ENCODE data around the gene KRTAP29-1. TPM values are rescaled to one million over a fixed set of nuclear protein-coding genes. Genes with fewer than 3 reads are reported as not detected.
"Not testable (repeated sequence)": the region's sequence is repeated elsewhere in the genome, so short reads cannot be mapped to it uniquely, and the experiment has no call there.

Gene KRTAP29-1
- total RNA-seq, 1 experiment from 2014 or later, result not detected

DNA sequence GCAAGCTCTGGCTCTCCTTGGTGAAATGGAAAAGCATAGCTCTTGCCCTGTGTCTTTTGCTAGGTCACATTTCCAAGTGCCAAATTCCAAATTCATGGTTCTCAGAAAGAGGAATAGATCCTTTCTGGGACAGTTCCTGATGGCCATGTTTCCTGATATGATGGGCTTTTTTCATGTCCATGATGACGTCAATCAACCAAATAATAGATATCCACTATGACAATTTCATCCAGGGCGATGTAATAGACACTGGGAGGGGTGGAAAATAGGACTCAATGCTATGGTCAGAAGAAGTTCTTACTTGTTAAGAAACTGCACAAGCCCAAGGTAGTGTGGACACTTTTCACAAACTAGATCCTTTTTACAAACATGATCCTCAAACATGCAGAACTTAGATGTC, 48.5 kb upstream of the KRTAP29-1 start:
- no peak overlapping the region for H3K18ac ChIP-seq (ENCODE audit: insufficient read length, low read depth, low read length)
- TF ChIP-seq, protein P1, sequence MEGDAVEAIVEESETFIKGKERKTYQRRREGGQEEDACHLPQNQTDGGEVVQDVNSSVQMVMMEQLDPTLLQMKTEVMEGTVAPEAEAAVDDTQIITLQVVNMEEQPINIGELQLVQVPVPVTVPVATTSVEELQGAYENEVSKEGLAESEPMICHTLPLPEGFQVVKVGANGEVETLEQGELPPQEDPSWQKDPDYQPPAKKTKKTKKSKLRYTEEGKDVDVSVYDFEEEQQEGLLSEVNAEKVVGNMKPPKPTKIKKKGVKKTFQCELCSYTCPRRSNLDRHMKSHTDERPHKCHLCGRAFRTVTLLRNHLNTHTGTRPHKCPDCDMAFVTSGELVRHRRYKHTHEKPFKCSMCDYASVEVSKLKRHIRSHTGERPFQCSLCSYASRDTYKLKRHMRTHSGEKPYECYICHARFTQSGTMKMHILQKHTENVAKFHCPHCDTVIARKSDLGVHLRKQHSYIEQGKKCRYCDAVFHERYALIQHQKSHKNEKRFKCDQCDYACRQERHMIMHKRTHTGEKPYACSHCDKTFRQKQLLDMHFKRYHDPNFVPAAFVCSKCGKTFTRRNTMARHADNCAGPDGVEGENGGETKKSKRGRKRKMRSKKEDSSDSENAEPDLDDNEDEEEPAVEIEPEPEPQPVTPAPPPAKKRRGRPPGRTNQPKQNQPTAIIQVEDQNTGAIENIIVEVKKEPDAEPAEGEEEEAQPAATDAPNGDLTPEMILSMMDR (conservative IDR thresholded peaks at IDR 0.05), result no peak

DNA sequence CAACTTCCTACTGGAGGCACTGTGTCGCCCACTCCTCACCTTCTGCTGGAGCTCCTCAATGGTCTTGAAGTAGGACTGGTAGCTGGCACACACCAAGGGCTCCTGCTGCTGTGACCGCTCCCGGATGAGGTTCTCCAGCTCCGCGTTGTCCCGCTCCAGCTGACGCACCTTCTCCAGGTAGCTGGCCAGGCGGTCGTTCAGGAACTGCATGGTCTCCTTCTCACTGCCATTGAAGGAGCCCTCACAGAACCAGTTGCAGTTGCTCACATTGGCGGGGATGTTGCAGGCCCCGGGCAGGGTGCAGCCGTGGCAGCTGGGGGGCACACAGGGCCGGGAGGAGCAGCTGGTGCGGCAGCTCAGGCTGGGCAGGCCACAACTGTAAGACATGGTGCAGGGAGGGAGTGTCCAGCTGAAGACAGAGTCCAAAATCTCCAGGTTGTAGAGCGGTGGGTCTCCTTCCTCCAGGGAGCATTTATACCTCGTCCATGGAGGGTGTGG, 47.8 kb upstream of the KRTAP29-1 start, which contains the start of gene KRT33A:
Gene KRT33A, minus strand, starts transcription at position 448 of the 498 bp plus-strand sequence. Its CDS starts 61 bp downstream, at position 387.
- H2BK120ac ChIP-seq (ENCODE audit: low read depth, low read length, poor library complexity, severe bottlenecking); DNase-seq; H3K9ac ChIP-seq (ENCODE audit: extremely low read depth, insufficient read length, low read length); H4K91ac ChIP-seq (ENCODE audit: insufficient read length, low read depth, low read length); H2BK15ac ChIP-seq (ENCODE audit: low read depth, low read length); H3K23ac ChIP-seq (ENCODE audit: insufficient read length, low read depth, low read length); H3K9me3 ChIP-seq (ENCODE audit: control insufficient read depth, low read depth, low read length); H3K27me3 Mint-ChIP-seq (ENCODE audit: low read depth); H3K27ac Mint-ChIP-seq; H4K5ac ChIP-seq (ENCODE audit: insufficient read length, low read depth, low read length); H2AFZ ChIP-seq (ENCODE audit: low read length); H3K56ac ChIP-seq (ENCODE audit: insufficient read length, low read depth, low read length); H3K23me2 ChIP-seq (ENCODE audit: insufficient read length, low read depth, low read length, poor library complexity, severe bottlenecking); H3K27ac ChIP-seq (ENCODE audit: insufficient read length, low read depth, low read length); H3K9me3 Mint-ChIP-seq; H3T11ph ChIP-seq (ENCODE audit: low read length); H3K14ac ChIP-seq (ENCODE audit: insufficient read depth, low read length); H3K4me1 Mint-ChIP-seq; H3K36me3 Mint-ChIP-seq (ENCODE audit: insufficient read depth in 1 of 3, low read depth in 3 of 3); H2BK12ac ChIP-seq (ENCODE audit: insufficient read length, low read depth, low read length); H2BK5ac ChIP-seq (ENCODE audit: insufficient read length, low read length); H3K4ac ChIP-seq (ENCODE audit: low read depth, low read length); H3K18ac ChIP-seq (ENCODE audit: insufficient read length, low read depth, low read length); H2AK5ac ChIP-seq (ENCODE audit: insufficient read length, low read length); H4K20me1 ChIP-seq (ENCODE audit: control insufficient read depth, insufficient read depth, insufficient read length); H3K4me2 ChIP-seq (ENCODE audit: insufficient read depth, insufficient read length, low read length); H2BK20ac ChIP-seq (ENCODE audit: low read depth, low read length, poor library complexity, severe bottlenecking); H3K4me3 Mint-ChIP-seq; H4K8ac ChIP-seq (replicated peaks; ENCODE audit: insufficient read length, low read depth, low read length); H3K79me1 ChIP-seq (ENCODE audit: insufficient read depth, low read depth, low read length, poor library complexity, severe bottlenecking); H3K27me3 ChIP-seq (ENCODE audit: insufficient read depth, low read length); H3K4me1 ChIP-seq (ENCODE audit: insufficient read depth, low read length); H3K79me2 ChIP-seq (ENCODE audit: insufficient read depth, low read length): not testable (repeated sequence)
- no CpG with 5 or more reads among the region's 16 CpGs for WGBS (ENCODE audit: extremely low coverage, insufficient read length, low lambda C conversion rate)

More for the DNA sequence above, 48.5 kb upstream of the KRTAP29-1 start:
- Histone ChIP-seq H3K56ac (ENCODE audit: insufficient read length, low read depth, low read length) (no peak overlapping the region), H3K79me1 (ENCODE audit: insufficient read depth, low read depth, low read length, poor library complexity, severe bottlenecking) (no peaks in the 10 kb centered on the region), H3K14ac (ENCODE audit: insufficient read depth, low read length) (no peak overlapping the region), H3K79me2 (ENCODE audit: insufficient read depth, low read length) (no peaks in the 10 kb centered on the region), H3K27ac (ENCODE audit: insufficient read length, low read depth, low read length) (no peak overlapping the region), H2BK120ac (ENCODE audit: low read depth, low read length, poor library complexity, severe bottlenecking) (no peak overlapping the region), H3K9me3 (ENCODE audit: control insufficient read depth, low read depth, low read length) (no peaks in the 10 kb centered on the region), H3T11ph (ENCODE audit: low read length) (no peak overlapping the region), H2BK5ac (ENCODE audit: insufficient read length, low read length) (no peak overlapping the region), H3K4ac (ENCODE audit: low read depth, low read length) (no peak overlapping the region), H2BK20ac (ENCODE audit: low read depth, low read length, poor library complexity, severe bottlenecking) (no peak overlapping the region), H3K4me1 (ENCODE audit: insufficient read depth, low read length) (no peaks in the 10 kb centered on the region), H4K91ac (ENCODE audit: insufficient read length, low read depth, low read length) (no peak overlapping the region), H2AK5ac (ENCODE audit: insufficient read length, low read length) (no peak overlapping the region), H3K23ac (ENCODE audit: insufficient read length, low read depth, low read length) (no peak overlapping the region), H2BK15ac (ENCODE audit: low read depth, low read length) (no peak overlapping the region), H3K23me2 (ENCODE audit: insufficient read length, low read depth, low read length, poor library complexity, severe bottlenecking) (no peaks in the 10 kb centered on the region), H4K5ac (ENCODE audit: insufficient read length, low read depth, low read length) (no peak overlapping the region), H4K8ac (replicated peaks; ENCODE audit: insufficient read length, low read depth, low read length) (no peak overlapping the region), H3K27me3 (ENCODE audit: insufficient read depth, low read length) (no peaks in the 10 kb centered on the region), H2AFZ (ENCODE audit: low read length) (no peak overlapping the region), H3K9ac (ENCODE audit: extremely low read depth, insufficient read length, low read length) (no peak overlapping the region), H3K4me2 (ENCODE audit: insufficient read depth, insufficient read length, low read length) (no peak overlapping the region), H2BK12ac (ENCODE audit: insufficient read length, low read depth, low read length) (no peak overlapping the region), H4K20me1 (ENCODE audit: control insufficient read depth, insufficient read depth, insufficient read length) (no peaks in the 10 kb centered on the region)
- no CpG with 5 or more reads among the region's 2 CpGs for WGBS (ENCODE audit: extremely low coverage, insufficient read length, low lambda C conversion rate)
- DNase-seq, result no peak
- Mint-ChIP-seq H3K4me1 (no peaks in the 10 kb centered on the region), H3K4me3 (no peak overlapping the region), H3K9me3 (no peaks in the 10 kb centered on the region; a peak in 1 of 5 replicates), H3K36me3 (ENCODE audit: insufficient read depth in 1 of 3, low read depth in 3 of 3) (no peaks in the 10 kb centered on the region), H3K27ac (no peak overlapping the region), H3K27me3 (ENCODE audit: low read depth) (peaks cover 9% of the 10 kb centered on the region)
